ENCODE results near the gene NOL3. TPM values are rescaled to one million over a fixed set of nuclear protein-coding genes. Genes with fewer than 3 reads are reported as not detected.

The NOL3 gene
- total and polyA plus RNA-seq, 2 of the 13 experiments (the other 11 are each of a cell fraction or from before 2014, with no cell fraction given): 5.7 to 20.5 TPM

GRCh38 chr16:67194260-67194659, 23.9 kb downstream of the NOL3 start:
- H3K9me3 ChIP-seq (ENCODE audit: low read length): no peaks in the 10 kb centered on the region
- no peak overlapping the region for H3K27ac ChIP-seq (ENCODE audit: extremely low read length, insufficient read depth, low read length)
- no peak overlapping the region for H2AFZ ChIP-seq (ENCODE audit: low read length)
- peaks cover 0 to 11% of the 10 kb centered on the region in 2 experiments; a peak in 2 of 5 replicates for H3K27me3 ChIP-seq (ENCODE audit: control insufficient read depth in 1 of 2, insufficient read depth in 2 of 2, low read length in 2 of 2)
- no peak overlapping the region; a peak in 1 of 6 replicates for H3K4me3 ChIP-seq (replicated peaks in 1 of 3; ENCODE audit: insufficient read depth in 1 of 3, low read depth in 2 of 3, low read length in 3 of 3)
- H3K9ac ChIP-seq (ENCODE audit: insufficient read depth, low read depth, low read length): peak overlapping the region; percentile 98; the same call in 1 of the 2 replicates
- in situ Hi-C loops (cut with HindIII; ENCODE audit: extremely low pct_ligation_motif_present, low pct_unique_long_range_greater_than_20kb) (no loop called here), intact Hi-C loops (cut with micrococcal nuclease; ENCODE audit: unreplicated experiment) (no loop called here)
- no peak for ATAC-seq
- no peak for FAIRE-seq
- H3K79me2 ChIP-seq (ENCODE audit: insufficient read depth, low read length): peaks cover 21% of the 10 kb centered on the region
- no TSS peak for BruUV-seq (replicated peaks)
- H3K4me1 ChIP-seq (ENCODE audit: insufficient read depth, low read length): peaks cover 38% of the 10 kb centered on the region
- 98% methylated on average over 6 of the region's 6 CpGs for WGBS (ENCODE audit: low lambda C conversion rate)
- H3K4me2 ChIP-seq (ENCODE audit: low read depth, low read length): no peak overlapping the region
- H3K36me3 ChIP-seq (replicated peaks in 1 of 2; ENCODE audit: control insufficient read depth in 1 of 2, insufficient read depth in 2 of 2, low read length in 2 of 2): peaks cover 32 to 54% of the 10 kb centered on the region in 2 experiments
- DNase-seq (ENCODE audit: low spot score): no peak
- no peaks in the 10 kb centered on the region; the same call in 1 of the 2 replicates for H4K20me1 ChIP-seq (ENCODE audit: insufficient read depth, low read length)
- TF ChIP-seq BCL3 (CRISPR knock-in tag; IDR thresholded peaks at IDR 0.05) (no peak), EED (CRISPR knock-in tag; IDR thresholded peaks at IDR 0.05) (0 out of 2 replicates have a peak, but pooled peaks have one; percentile 57), ZNF670 (CRISPR knock-in tag; IDR thresholded peaks at IDR 0.05; ENCODE audit: borderline replicate concordance) (0 out of 2 replicates have a peak, but pooled peaks have one; percentile 10), ZNF274 (CRISPR knock-in tag; IDR thresholded peaks at IDR 0.05) (0 out of 2 replicates have a peak, but pooled peaks have one; percentile 43), SSRP1 (CRISPR knock-in tag; IDR thresholded peaks at IDR 0.05) (no peak)
- POLR2A ChIA-PET: interaction anchor here (1.1 kb wide), 1 partner anchor 14 kb away, joined by 3 read pairs; no protein-coding TSS in a partner anchor
- CTCF ChIA-PET (ENCODE audit: low intra/inter-chr PET ratio, low total read pairs): no interaction called here

- Histone ChIP-seq H3K27ac (ENCODE audit: extremely low read length, insufficient read depth, low read length) (no peak overlapping the region), H3K36me3 (replicated peaks in 1 of 2; ENCODE audit: control insufficient read depth in 1 of 2, insufficient read depth in 2 of 2, low read length in 2 of 2) (peaks cover 36 to 63% of the 10 kb centered on the region in 2 experiments), H3K9me3 (ENCODE audit: low read length) (no peaks in the 10 kb centered on the region), H3K9ac (ENCODE audit: insufficient read depth, low read depth, low read length) (no peak overlapping the region), H3K4me1 (ENCODE audit: insufficient read depth, low read length) (peaks cover 27% of the 10 kb centered on the region), H3K27me3 (ENCODE audit: control insufficient read depth in 1 of 2, insufficient read depth in 2 of 2, low read length in 2 of 2) (peaks cover 0 to 6% of the 10 kb centered on the region in 2 experiments; a peak in 1 of 5 replicates), H3K4me2 (ENCODE audit: low read depth, low read length) (no peak overlapping the region), H4K20me1 (ENCODE audit: insufficient read depth, low read length) (no peaks in the 10 kb centered on the region; the same call in 1 of the 2 replicates), H3K4me3 (replicated peaks in 1 of 3; ENCODE audit: insufficient read depth in 1 of 3, low read depth in 2 of 3, low read length in 3 of 3) (no peak overlapping the region), H3K79me2 (ENCODE audit: insufficient read depth, low read length) (peaks cover 21% of the 10 kb centered on the region), H2AFZ (ENCODE audit: low read length) (no peak overlapping the region)
- no peak for ATAC-seq
- WGBS (ENCODE audit: low lambda C conversion rate): 97% methylated on average over 5 of the region's 5 CpGs
- BruUV-seq (replicated peaks): no TSS peak
- POLR2A ChIA-PET: no interaction called here
- no peak for FAIRE-seq
- CTCF ChIA-PET (ENCODE audit: low intra/inter-chr PET ratio, low total read pairs): no interaction called here
- no peak for DNase-seq (ENCODE audit: low spot score)
- in situ Hi-C loops (cut with HindIII; ENCODE audit: extremely low pct_ligation_motif_present, low pct_unique_long_range_greater_than_20kb): no loop called here
- intact Hi-C loops (cut with micrococcal nuclease; ENCODE audit: unreplicated experiment): no loop called here
- 0 out of 2 replicates have a peak, but pooled peaks have one; percentile 9 for TF ChIP-seq ZNF253 (CRISPR knock-in tag; IDR thresholded peaks at IDR 0.05; ENCODE audit: borderline replicate concordance)
- no peak for TF ChIP-seq SP5 (CRISPR knock-in tag; IDR thresholded peaks at IDR 0.05; ENCODE audit: borderline replicate concordance, low read depth)
- TF ChIP-seq ZSCAN5A (CRISPR knock-in tag; IDR thresholded peaks at IDR 0.05; ENCODE audit: borderline replicate concordance): no peak
- no peak for TF ChIP-seq SIX4 (CRISPR knock-in tag; IDR thresholded peaks at IDR 0.05)
Observed at GRCh38 chr16:67195676-67196075, 25.3 kb downstream of the NOL3 start.
